Body of pancreas (tissue), 4 donors: ENCODE results near the gene ZNF614.

Experiments used
- CTCF ChIP-seq, 7 experiments: fragments of 450-650 bp in 4 of 7; fragments of 200-600 bp in 3 of 7; sonication (generic) in 3 of 7; IDR thresholded peaks; one replicate each; pipeline ENCODE4 v1.5.1; 2016 to 2019; ENCODE audit warnings: antibody characterized with exemption in 7 of 7
- POLR2A ChIP-seq, 3 donors: fragments of 450-650 bp; IDR thresholded peaks; one replicate each; pipeline ENCODE4 v1.6.1; 2016; ENCODE audit warnings: antibody characterized with exemption in 3 of 3, mild to moderate bottlenecking in 2 of 3

DNA sequence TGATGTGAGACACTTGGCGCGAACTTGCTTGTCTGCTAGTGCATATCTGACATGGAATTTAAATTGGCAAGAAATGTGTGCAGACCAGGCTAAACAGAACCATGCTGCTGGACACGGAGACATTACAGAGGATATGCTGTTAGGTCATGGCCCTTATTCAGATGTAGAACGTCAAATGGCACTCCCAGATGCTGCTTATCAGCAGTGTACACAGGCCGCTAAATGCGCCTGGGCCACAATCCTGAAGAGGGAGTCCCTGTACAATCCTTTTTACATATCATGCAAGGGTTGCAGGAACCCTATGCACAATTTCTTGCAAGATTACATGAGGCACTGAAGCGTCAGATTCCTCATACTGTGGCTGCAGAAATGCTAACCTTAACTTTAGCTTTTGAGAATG is 50.8 kb downstream of the ZNF614 start:
- no peak for TF ChIP-seq POLR2A (IDR thresholded peaks at IDR 0.05)
- TF ChIP-seq CTCF (IDR thresholded peaks at IDR 0.05), result no peak
